ENCODE results near the gene ZBED5. TPM values are rescaled to one million over a fixed set of nuclear protein-coding genes. Genes with fewer than 3 reads are reported as not detected.
A peak's percentile ranks its signal among the peaks of the same experiment; 100 is the strongest.

ZBED5 gene
- 116 to 120 TPM (median 120 TPM) in 3 replicates for total RNA-seq

DNA sequence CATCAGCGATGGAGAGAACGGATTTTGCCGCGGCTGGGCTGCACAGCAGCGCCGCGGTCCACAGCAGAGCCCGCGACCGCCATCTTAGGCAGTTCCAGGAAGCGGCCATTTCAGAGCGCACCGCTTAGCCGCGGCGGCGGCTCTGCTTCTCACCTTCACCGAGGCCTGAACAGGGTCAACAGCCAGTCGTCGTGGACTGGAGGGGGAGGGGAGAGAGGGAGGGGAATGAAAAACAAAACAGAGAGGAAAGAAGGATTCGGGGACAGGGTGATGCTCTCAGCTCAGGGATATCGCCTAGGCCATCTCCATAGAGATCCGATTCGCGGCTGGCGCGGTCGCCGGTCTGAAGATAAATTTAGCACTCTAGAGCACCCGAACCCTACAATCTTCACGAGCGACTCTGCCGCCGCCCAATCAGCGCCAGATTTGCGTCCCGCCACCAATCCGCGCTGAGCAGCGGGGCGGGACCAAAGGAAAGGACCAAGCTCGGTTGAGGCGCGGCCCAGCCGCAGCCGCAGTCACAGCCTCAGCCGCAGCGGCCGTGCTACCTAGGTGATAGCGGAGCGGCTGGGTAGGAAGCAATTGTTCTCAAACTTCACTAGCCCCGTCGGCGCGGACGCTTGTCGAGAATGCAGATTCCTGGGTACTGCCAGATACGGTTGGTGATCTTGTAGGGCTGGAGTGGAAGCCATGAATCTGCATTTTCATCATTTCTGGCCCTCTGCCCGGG, at the start of gene ZBED5:
ZBED5 (minus strand) TSS at position 345 of the 730 bp plus-strand sequence. CDS start 3,108 bp downstream, outside the sequence.
- H3K9me3 Mint-ChIP-seq, result peaks cover 4% of the 10 kb centered on the region
- peaks cover 43% of the 10 kb centered on the region for H3K4me1 Mint-ChIP-seq
- H3K27ac Mint-ChIP-seq, result peak within 1 kb of the TSS; percentile 99
- H3K27me3 Mint-ChIP-seq (ENCODE audit: low read depth), result no peaks in the 10 kb centered on the region
- TF ChIP-seq, protein P1, sequence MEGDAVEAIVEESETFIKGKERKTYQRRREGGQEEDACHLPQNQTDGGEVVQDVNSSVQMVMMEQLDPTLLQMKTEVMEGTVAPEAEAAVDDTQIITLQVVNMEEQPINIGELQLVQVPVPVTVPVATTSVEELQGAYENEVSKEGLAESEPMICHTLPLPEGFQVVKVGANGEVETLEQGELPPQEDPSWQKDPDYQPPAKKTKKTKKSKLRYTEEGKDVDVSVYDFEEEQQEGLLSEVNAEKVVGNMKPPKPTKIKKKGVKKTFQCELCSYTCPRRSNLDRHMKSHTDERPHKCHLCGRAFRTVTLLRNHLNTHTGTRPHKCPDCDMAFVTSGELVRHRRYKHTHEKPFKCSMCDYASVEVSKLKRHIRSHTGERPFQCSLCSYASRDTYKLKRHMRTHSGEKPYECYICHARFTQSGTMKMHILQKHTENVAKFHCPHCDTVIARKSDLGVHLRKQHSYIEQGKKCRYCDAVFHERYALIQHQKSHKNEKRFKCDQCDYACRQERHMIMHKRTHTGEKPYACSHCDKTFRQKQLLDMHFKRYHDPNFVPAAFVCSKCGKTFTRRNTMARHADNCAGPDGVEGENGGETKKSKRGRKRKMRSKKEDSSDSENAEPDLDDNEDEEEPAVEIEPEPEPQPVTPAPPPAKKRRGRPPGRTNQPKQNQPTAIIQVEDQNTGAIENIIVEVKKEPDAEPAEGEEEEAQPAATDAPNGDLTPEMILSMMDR (IDR thresholded peaks at IDR 0.05; ENCODE audit: unreplicated experiment), result no peak
- DNase-seq (ENCODE audit: low spot score in 2 of 2, unreplicated experiment in 2 of 2), result peak; percentile 84 to 95
- peak within 1 kb of the TSS; percentile 97 for H3K4me3 Mint-ChIP-seq
- H3K36me3 Mint-ChIP-seq, result peaks cover 15% of the 10 kb centered on the region

- Mint-ChIP-seq H3K27ac (peak overlapping the region; percentile 70), H3K9me3 (peaks cover 6% of the 10 kb centered on the region), H3K4me1 (peaks cover 51% of the 10 kb centered on the region), H3K4me3 (no peak overlapping the region), H3K27me3 (ENCODE audit: low read depth) (no peaks in the 10 kb centered on the region), H3K36me3 (no peaks in the 10 kb centered on the region)
- DNase-seq (ENCODE audit: low spot score in 2 of 2, unreplicated experiment in 2 of 2), result no peak
- TF ChIP-seq, protein P1 (IDR thresholded peaks at IDR 0.05; ENCODE audit: unreplicated experiment), result no peak
Measured at GRCh38 chr11:10906521-10906920, 48.7 kb upstream of the ZBED5 start.

DNA sequence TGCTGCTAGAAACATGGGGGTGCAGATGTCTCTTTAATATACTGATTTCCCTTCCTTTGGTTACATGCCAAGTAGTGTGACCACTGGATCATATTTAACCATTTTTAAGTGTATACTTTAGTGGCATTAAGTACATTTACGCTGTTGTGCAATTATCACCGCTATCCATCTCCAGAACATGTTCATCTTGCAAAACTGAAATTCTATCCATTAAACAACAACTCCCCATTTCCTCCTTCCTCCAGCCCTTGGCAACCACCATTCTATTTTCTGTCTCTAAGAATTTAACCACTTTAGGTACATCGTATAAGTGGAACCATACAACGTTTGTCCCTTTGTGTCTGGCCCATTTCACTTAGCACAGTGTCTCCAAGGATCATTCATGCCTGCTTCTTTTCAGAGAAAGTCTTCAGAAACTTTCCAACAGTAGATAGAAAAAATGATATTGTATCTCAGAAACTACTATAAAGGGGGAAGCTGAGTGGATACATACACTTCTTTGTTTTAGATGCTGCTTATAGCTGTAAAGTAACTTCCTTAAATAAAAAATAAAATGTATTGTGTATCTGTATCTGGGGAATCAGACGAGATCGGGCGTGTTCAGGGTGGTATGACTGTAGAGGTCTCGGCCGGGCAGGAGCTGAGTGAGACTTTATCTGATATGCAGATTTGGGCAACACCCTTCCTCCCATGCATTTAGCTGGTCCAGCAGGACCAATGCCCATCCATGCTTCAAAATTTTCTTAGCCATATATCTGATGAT, 44.6 kb upstream of the ZBED5 start:
- Mint-ChIP-seq H3K27me3 (ENCODE audit: low read depth) (no peaks in the 10 kb centered on the region), H3K9me3 (peaks cover 6% of the 10 kb centered on the region), H3K4me1 (peaks cover 61% of the 10 kb centered on the region), H3K4me3 (no peak overlapping the region), H3K36me3 (no peaks in the 10 kb centered on the region), H3K27ac (peak overlapping the region; percentile 95)
- no peak for DNase-seq (ENCODE audit: low spot score in 2 of 2, unreplicated experiment in 2 of 2)
- TF ChIP-seq, protein P1 (IDR thresholded peaks at IDR 0.05; ENCODE audit: unreplicated experiment), result no peak

DNA sequence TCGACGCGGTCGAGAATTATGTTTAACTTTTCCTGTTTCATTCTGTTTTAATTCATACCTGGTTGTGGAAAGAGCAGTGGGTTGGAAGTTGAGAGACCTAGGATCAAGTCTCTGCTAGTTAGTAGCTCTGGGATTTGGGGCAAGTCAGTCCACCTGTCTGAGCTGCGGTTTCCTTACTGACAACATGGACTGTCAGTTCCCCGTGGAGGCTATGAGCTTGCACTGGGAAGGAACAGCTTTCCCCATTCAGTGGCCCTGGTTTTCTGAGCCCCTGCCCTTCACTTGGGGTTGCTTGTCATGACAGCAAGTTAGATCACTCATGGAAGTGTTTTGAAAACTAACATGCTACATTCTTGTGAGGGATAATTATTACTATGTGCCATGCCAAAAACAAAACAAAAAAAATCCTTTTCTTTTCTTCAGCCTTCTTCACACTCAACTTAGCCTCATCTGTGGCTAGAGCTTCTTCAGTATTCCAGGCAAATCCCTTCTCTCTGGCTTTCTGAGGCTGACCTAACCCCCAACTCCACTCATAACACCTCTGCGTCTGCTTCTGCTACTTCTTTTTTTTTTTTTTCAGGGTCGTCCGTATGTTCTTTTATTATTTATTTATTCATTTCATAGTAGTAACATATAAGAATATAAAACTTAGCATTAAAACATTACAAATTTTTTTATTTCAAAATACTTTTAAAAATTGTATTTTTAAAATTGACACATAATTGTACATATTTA, 43.0 kb upstream of the ZBED5 start:
- Mint-ChIP-seq H3K4me3 (peak overlapping the region; percentile 0), H3K9me3 (peaks cover 6% of the 10 kb centered on the region), H3K4me1 (peaks cover 58% of the 10 kb centered on the region), H3K36me3 (no peaks in the 10 kb centered on the region), H3K27ac (peak overlapping the region; percentile 97), H3K27me3 (ENCODE audit: low read depth) (no peaks in the 10 kb centered on the region)
- DNase-seq (ENCODE audit: low spot score in 2 of 2, unreplicated experiment in 2 of 2), result no peak
- TF ChIP-seq, protein P1 (IDR thresholded peaks at IDR 0.05; ENCODE audit: unreplicated experiment), result no peak

GRCh38 chr11:10899121-10899830, 41.4 kb upstream of the ZBED5 start:
- peak overlapping the region; percentile 2 for H3K4me3 Mint-ChIP-seq
- TF ChIP-seq, protein P1 (IDR thresholded peaks at IDR 0.05; ENCODE audit: unreplicated experiment), result no peak
- H3K4me1 Mint-ChIP-seq, result peaks cover 62% of the 10 kb centered on the region
- H3K9me3 Mint-ChIP-seq, result peaks cover 6% of the 10 kb centered on the region
- DNase-seq (ENCODE audit: low spot score in 2 of 2, unreplicated experiment in 2 of 2), result peak in 1 of 2 experiments; percentile 51
- H3K36me3 Mint-ChIP-seq, result no peaks in the 10 kb centered on the region
- no peaks in the 10 kb centered on the region for H3K27me3 Mint-ChIP-seq (ENCODE audit: low read depth)
- H3K27ac Mint-ChIP-seq, result peak overlapping the region; percentile 97
